SU-DHL-6 (cell line): ENCODE data around the gene NUTF2.

Experiments
- H2AFZ ChIP-seq: fragments of 200-600 bp; sonication (generic); 2 replicates; pipeline ENCODE4 v1.6.1; 2014; ENCODE audit warnings: low read depth, mild to moderate bottlenecking, moderate library complexity, mixed read lengths, antibody characterized with exemption, low read length; ENCODE audit not compliant: severe bottlenecking
- H3F3A ChIP-seq: fragments of 200-600 bp; shearing (Covaris generic); 2 replicates; pipeline ENCODE4 v1.6.0; 2016; ENCODE audit warnings: antibody characterized with exemption, mild to moderate bottlenecking; ENCODE audit not compliant: insufficient read depth
- H3K27ac ChIP-seq: fragments of 200-600 bp; sonication (generic); 2 replicates; pipeline ENCODE4 v1.5.1; 2016; ENCODE audit warnings: low read depth, mild to moderate bottlenecking, low read length, moderate library complexity, mixed read lengths
- H3K27me3 ChIP-seq: fragments of 200-600 bp; sonication (generic), shearing (Covaris generic); 2 replicates; pipeline ENCODE4 v1.6.0; 2014; ENCODE audit warnings: mild to moderate bottlenecking, low read length
- H3K36me3 ChIP-seq: fragments of 200-600 bp; sonication (generic); 2 replicates; pipeline ENCODE4 v1.6.1; 2014; ENCODE audit warnings: mild to moderate bottlenecking, low read length, mixed read lengths
- H3K4me2 ChIP-seq: fragments of 300-600, 200-600 bp; shearing (Covaris generic), sonication (generic); 2 replicates; pipeline ENCODE4 v1.6.0; 2014; ENCODE audit warnings: low read length, low read depth, mild to moderate bottlenecking; ENCODE audit not compliant: poor library complexity, severe bottlenecking
- H3K4me3 ChIP-seq: fragments of 200-600 bp; sonication (generic); 2 replicates; pipeline ENCODE4 v1.5.1; 2014; ENCODE audit warnings: antibody characterized with exemption, low read length, mild to moderate bottlenecking, mixed read lengths; ENCODE audit not compliant: insufficient read depth, poor library complexity, severe bottlenecking
- H3K79me2 ChIP-seq: fragments of 200-600 bp; sonication (generic); 2 replicates; pipeline ENCODE4 v1.6.1; 2014; ENCODE audit warnings: mild to moderate bottlenecking, low read length, moderate library complexity; ENCODE audit not compliant: insufficient read depth
- H3K9ac ChIP-seq: fragments of 200-600 bp; sonication (generic); 2 replicates; pipeline ENCODE4 v1.7.0; 2014; ENCODE audit warnings: mild to moderate bottlenecking, low read length
- H3K9me2 ChIP-seq: fragments of 200-600 bp; sonication (generic); replicated peaks from 2 replicates; pipeline ENCODE4 v1.6.1; 2014; ENCODE audit warnings: low read length; ENCODE audit not compliant: insufficient read depth
- H3K9me3 ChIP-seq: fragments of 200-600 bp; sonication (generic); 2 replicates; pipeline ENCODE4 v1.6.1; 2014; ENCODE audit warnings: low read length, mixed read lengths; ENCODE audit not compliant: insufficient read depth
- H4K20me1 ChIP-seq: fragments of 200-600 bp; sonication (generic); 2 replicates; pipeline ENCODE4 v1.6.1; 2014; ENCODE audit warnings: low read depth, mild to moderate bottlenecking, antibody characterized with exemption, low read length, moderate library complexity, mixed read lengths
- CTCF ChIP-seq: fragments of 200-600 bp; sonication (generic); IDR thresholded peaks from one replicate; pipeline ENCODE4 v1.5.1; 2017; ENCODE audit warnings: antibody characterized with exemption, mild to moderate bottlenecking, low read length, moderate library complexity; ENCODE audit not compliant: insufficient read depth, poor library complexity, severe bottlenecking
- EZH2phosphoT487 ChIP-seq: fragments of 200-600 bp; sonication (generic), shearing (Covaris generic); conservative IDR thresholded peaks from 2 replicates; pipeline ENCODE4 v1.6.1; 2018; ENCODE audit warnings: mild to moderate bottlenecking, antibody characterized with exemption, low read length, moderate library complexity, mixed read lengths

Gene NUTF2

GRCh38 chr16:67882374-67883145, 35.8 kb downstream of the NUTF2 start:
- no peak for TF ChIP-seq CTCF
- no peak for TF ChIP-seq EZH2phosphoT487
- Histone ChIP-seq H3K9me3 (no peaks in the 10 kb centered on the region), H3K27me3 (no peaks in the 10 kb centered on the region), H2AFZ (no peak overlapping the region), H3K36me3 (no peaks in the 10 kb centered on the region), H3K9ac (no peak overlapping the region), H3K27ac (no peak overlapping the region), H3K79me2 (no peaks in the 10 kb centered on the region), H3F3A (no peaks in the 10 kb centered on the region), H3K4me2 (no peak overlapping the region), H4K20me1 (no peaks in the 10 kb centered on the region), H3K4me3 (no peak overlapping the region), H3K9me2 (no peaks in the 10 kb centered on the region)

GRCh38 chr16:67883146-67883871, 36.6 kb downstream of the NUTF2 start:
- Histone ChIP-seq H3K4me3 (no peak overlapping the region), H2AFZ (no peak overlapping the region), H3K9ac (no peak overlapping the region), H3K4me2 (no peak overlapping the region), H3K36me3 (no peaks in the 10 kb centered on the region), H3K27me3 (no peaks in the 10 kb centered on the region), H4K20me1 (no peaks in the 10 kb centered on the region), H3F3A (no peaks in the 10 kb centered on the region), H3K79me2 (no peaks in the 10 kb centered on the region), H3K9me3 (no peaks in the 10 kb centered on the region), H3K9me2 (no peaks in the 10 kb centered on the region), H3K27ac (no peak overlapping the region)
- TF ChIP-seq CTCF (no peak), EZH2phosphoT487 (no peak)

- no peak overlapping the region for H3K4me3 ChIP-seq
- no peak overlapping the region for H3K27ac ChIP-seq
- TF ChIP-seq CTCF: peak; percentile 85
- TF ChIP-seq EZH2phosphoT487: no peak
- no peaks in the 10 kb centered on the region; the same call in 1 of the 2 replicates for H3F3A ChIP-seq
- H3K9me2 ChIP-seq: no peaks in the 10 kb centered on the region
- H3K27me3 ChIP-seq: no peaks in the 10 kb centered on the region
- H3K9me3 ChIP-seq: no peaks in the 10 kb centered on the region
- H4K20me1 ChIP-seq: no peaks in the 10 kb centered on the region
- no peaks in the 10 kb centered on the region for H3K79me2 ChIP-seq
- no peak overlapping the region for H3K9ac ChIP-seq
- no peaks in the 10 kb centered on the region for H3K36me3 ChIP-seq
- no peak overlapping the region for H3K4me2 ChIP-seq
- H2AFZ ChIP-seq: no peak overlapping the region
These were observed 37.1 kb downstream of the NUTF2 start for GRCh38 chr16:67883872-67884261.
